ENCODE measurements around the gene PTP4A1. TPM values are rescaled to one million over a fixed set of nuclear protein-coding genes. Genes with fewer than 3 reads are reported as not detected.

PTP4A1 gene
- total and polyA plus RNA-seq, 2 of the 4 experiments (the other 2 are of a cell fraction): 31.2 to 53.1 TPM

- no peak overlapping the region for H3K56ac ChIP-seq (ENCODE audit: extremely low read depth, insufficient read depth, low read length)
- no peaks in the 10 kb centered on the region; the same call in 1 of the 2 replicates for H3K27me3 ChIP-seq (ENCODE audit: control insufficient read depth, insufficient read depth, low read length)
- no peak overlapping the region for H3K4me2 ChIP-seq (ENCODE audit: low read depth, low read length)
- dilution Hi-C loops (cut with HindIII; ENCODE audit: low sequenced_read_pairs, unreplicated experiment) (no loop called here), intact Hi-C loops (cut with micrococcal nuclease) (no loop called here), in situ Hi-C loops (cut with MboI; ENCODE audit: low sequenced_read_pairs) (no loop called here)
- H2AK5ac ChIP-seq (ENCODE audit: low read depth, low read length): no peak overlapping the region
- no peak overlapping the region for H4K91ac ChIP-seq (ENCODE audit: insufficient read depth, low read depth, low read length)
- H2BK20ac ChIP-seq (ENCODE audit: low read depth, low read length): no peak overlapping the region
- no peak overlapping the region for H4K8ac ChIP-seq (ENCODE audit: low read depth in 2 of 2, low read length in 2 of 2)
- WGBS, 2 experiments (ENCODE audit: extremely low coverage in 2 of 2, insufficient read length in 1 of 2): 47% methylated on average over 3 of the region's 9 CpGs; no CpG with 5 or more reads in 1 of the 2 experiments
- H3K9me3 ChIP-seq (ENCODE audit: control insufficient read depth, insufficient read depth, low read length): no peaks in the 10 kb centered on the region
- no TSS peak for BruUV-seq (replicated peaks)
- ATAC-seq (ENCODE audit: low read depth) (no peak), DNase-seq (no peak)
- no peak overlapping the region for H3K18ac ChIP-seq (ENCODE audit: low read depth, low read length)
- H3K9me1 ChIP-seq (ENCODE audit: insufficient read depth, low read length): no peaks in the 10 kb centered on the region
- H2AK9ac ChIP-seq (replicated peaks; ENCODE audit: low read depth, low read length, poor library complexity): no peak overlapping the region
- CTCF ChIA-PET: no interaction called here
- no peak overlapping the region for H3K4me3 ChIP-seq (ENCODE audit: insufficient read depth, low read depth, low read length)
- no peak overlapping the region for H3K27ac ChIP-seq (ENCODE audit: insufficient read depth, low read length)
- no peak overlapping the region for H4K5ac ChIP-seq (ENCODE audit: low read depth, low read length)
- H3K79me1 ChIP-seq (ENCODE audit: low read depth in 1 of 2, low read length in 2 of 2): no peaks in the 10 kb centered on the region
- no peak overlapping the region for H2BK5ac ChIP-seq (ENCODE audit: low read depth, low read length, poor library complexity, severe bottlenecking)
- no peaks in the 10 kb centered on the region for H3K36me3 ChIP-seq (ENCODE audit: control insufficient read depth, insufficient read depth, low read length)
- H3K4ac ChIP-seq (ENCODE audit: low read depth, low read length): no peak overlapping the region
- no peak overlapping the region for H2AFZ ChIP-seq (replicated peaks; ENCODE audit: low read length, poor library complexity)
- no peak overlapping the region for H2BK15ac ChIP-seq (ENCODE audit: low read depth, low read length)
- H3K9ac ChIP-seq (ENCODE audit: low read depth, low read length): no peak overlapping the region
- TF ChIP-seq NFE2L2 (IDR thresholded peaks at IDR 0.05; ENCODE audit: low read depth, low read length) (no peak), MXI1 (IDR thresholded peaks at IDR 0.05; ENCODE audit: borderline replicate concordance, low read depth, low read length) (no peak), MAZ (IDR thresholded peaks at IDR 0.05; ENCODE audit: borderline replicate concordance, low read depth, low read length) (no peak), CHD1 (IDR thresholded peaks at IDR 0.05; ENCODE audit: low read depth, low read length) (no peak), SMC3 (IDR thresholded peaks at IDR 0.05; ENCODE audit: low read depth, low read length) (no peak), MAFK (IDR thresholded peaks at IDR 0.05; ENCODE audit: low read depth, low read length) (no peak), RCOR1 (IDR thresholded peaks at IDR 0.05; ENCODE audit: insufficient replicate concordance, low read length) (no peak), ELK1 (IDR thresholded peaks at IDR 0.05; ENCODE audit: borderline replicate concordance, low read depth, low read length) (no peak)
- H3K14ac ChIP-seq (replicated peaks; ENCODE audit: low read depth, low read length): no peak overlapping the region
- no peaks in the 10 kb centered on the region for H4K20me1 ChIP-seq (ENCODE audit: insufficient read depth, low read length)
- no peak overlapping the region for H3K23ac ChIP-seq (ENCODE audit: low read depth, low read length)
- no peak overlapping the region for H2BK120ac ChIP-seq (ENCODE audit: low read depth, low read length)
- POLR2A ChIA-PET (ENCODE audit: unreplicated experiment): no interaction called here
- H3K4me1 ChIP-seq (ENCODE audit: control insufficient read depth, insufficient read depth, low read length): no peaks in the 10 kb centered on the region
These were observed 34.9 kb upstream of the PTP4A1 start for GRCh38 chr6:63537201-63537958.
